ENCODE measurements around the gene ULBP2.
"Not testable (repeated sequence)": the region's sequence is repeated elsewhere in the genome, so short reads cannot be mapped to it uniquely, and the experiment has no call there.

GRCh38 chr6:149908480-149908879, 33.3 kb upstream of the ULBP2 start:
- TF ChIP-seq CTCF (conservative IDR thresholded peaks at IDR 0.05; ENCODE audit: low read depth, low read length); EZH2 (IDR thresholded peaks at IDR 0.05; ENCODE audit: borderline replicate concordance, low read depth, low read length, poor library complexity, severe bottlenecking): not testable (repeated sequence)
